ENCODE results near the gene FAM131B.
A peak's percentile ranks its signal among the peaks of the same experiment; 100 is the strongest.

FAM131B gene

GRCh38 chr7:143382126-143382790 is 19.7 kb upstream of the FAM131B start:
- DNase-seq, result no peak

GRCh38 chr7:143381427-143382125 is 19.1 kb upstream of the FAM131B start:
- no peak for DNase-seq

DNA sequence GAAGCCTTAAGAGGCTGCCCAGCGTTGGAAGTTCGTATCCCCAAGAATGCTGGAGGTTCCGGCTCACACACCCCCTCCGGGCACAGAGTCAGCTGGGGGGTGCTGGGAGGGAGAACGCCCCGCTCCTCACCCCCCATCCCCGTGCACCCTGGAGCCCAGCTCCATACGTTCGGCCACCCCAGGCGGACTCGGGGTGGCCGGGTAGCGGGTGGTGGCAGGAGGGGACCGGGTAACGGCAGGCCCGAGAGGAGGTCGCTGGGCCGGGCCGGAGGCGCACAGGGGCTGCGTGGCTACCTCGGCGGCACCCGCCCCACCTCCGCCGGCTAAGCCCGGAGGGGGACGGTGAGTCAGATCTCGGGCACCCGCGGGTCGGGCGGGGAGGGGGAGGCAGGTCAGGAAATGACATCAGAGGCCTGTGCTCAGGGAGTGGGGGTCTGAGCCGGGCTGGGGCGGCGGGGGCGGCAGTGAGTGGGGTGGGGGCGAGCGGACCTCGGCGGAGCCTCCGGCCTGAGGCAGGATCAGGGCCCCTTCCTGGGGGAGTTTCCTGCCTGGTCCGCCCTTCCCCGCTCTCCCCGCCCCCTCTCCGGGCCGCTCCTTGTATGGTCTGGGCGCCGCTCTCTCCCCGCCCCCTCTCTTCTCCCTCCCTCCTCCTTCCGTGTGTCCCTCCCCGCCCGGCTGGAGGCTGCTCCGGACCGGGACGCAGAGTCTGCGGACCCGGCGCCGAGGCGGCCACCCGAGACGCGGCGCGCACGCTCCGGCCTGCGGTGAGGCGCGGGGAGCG is 18.3 kb upstream of the FAM131B start, which contains the start of gene ZYX:
ZYX (plus strand) TSS at position 700 of the 781 bp plus-strand sequence. CDS start 227 bp downstream, outside the sequence.
- peak; percentile 92 to 96 for DNase-seq

DNA sequence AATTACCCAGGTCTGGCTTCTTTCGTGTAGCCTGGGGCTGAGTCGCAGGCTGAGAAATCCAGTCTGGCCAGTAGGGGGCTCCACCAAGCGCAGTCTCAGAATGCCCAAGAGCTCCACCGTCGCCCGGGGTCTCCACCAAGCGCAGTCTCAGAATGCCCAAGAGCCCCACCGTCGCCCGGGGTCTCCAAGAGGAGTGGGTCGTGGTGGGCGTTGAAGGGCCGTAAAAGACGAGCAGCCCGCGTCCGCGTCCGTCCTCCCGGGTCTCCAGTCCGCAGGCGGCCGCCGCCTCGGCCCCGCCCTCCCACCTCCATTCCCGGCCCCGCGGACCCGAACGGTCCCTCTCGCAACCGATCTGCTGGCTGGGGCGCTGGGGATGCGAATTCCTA is 17.7 kb upstream of the FAM131B start:
- DNase-seq, result peak; percentile 89 to 98

GRCh38 chr7:143379611-143380259 is 17.2 kb upstream of the FAM131B start:
- no peak for DNase-seq

- DNase-seq, result peak; percentile 66 to 78
Observed at GRCh38 chr7:143376396-143376795, 13.9 kb upstream of the FAM131B start.

- peak; percentile 77 to 87 for DNase-seq
Observed at GRCh38 chr7:143375298-143376034, 13.0 kb upstream of the FAM131B start.

- peak; percentile 44 to 68 for DNase-seq
Observed at GRCh38 chr7:143374561-143374960, 12.0 kb upstream of the FAM131B start.

- DNase-seq, result no peak
Observed at GRCh38 chr7:143373255-143373794, 10.8 kb upstream of the FAM131B start.

DNA sequence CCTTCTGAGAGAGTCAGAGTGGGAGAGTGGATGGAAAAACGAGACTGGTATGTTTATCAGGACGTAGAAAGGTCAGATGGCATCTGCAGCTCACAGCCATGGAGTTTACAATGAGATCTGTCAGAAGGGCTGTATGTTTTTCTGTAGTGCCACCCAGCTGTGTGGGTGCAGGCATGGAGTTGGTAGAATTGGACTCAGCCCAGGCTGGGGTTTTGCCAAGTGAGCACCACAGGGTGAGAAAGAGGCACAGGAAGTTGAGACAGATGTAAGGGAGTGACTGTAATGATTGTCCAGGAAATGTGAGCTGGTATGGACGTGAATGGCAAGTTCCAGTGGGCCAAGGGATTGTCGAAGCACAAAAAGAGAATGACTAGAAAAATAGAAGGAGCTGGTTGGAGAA is 9.6 kb upstream of the FAM131B start:
- DNase-seq, result peak; percentile 79 to 83

DNA sequence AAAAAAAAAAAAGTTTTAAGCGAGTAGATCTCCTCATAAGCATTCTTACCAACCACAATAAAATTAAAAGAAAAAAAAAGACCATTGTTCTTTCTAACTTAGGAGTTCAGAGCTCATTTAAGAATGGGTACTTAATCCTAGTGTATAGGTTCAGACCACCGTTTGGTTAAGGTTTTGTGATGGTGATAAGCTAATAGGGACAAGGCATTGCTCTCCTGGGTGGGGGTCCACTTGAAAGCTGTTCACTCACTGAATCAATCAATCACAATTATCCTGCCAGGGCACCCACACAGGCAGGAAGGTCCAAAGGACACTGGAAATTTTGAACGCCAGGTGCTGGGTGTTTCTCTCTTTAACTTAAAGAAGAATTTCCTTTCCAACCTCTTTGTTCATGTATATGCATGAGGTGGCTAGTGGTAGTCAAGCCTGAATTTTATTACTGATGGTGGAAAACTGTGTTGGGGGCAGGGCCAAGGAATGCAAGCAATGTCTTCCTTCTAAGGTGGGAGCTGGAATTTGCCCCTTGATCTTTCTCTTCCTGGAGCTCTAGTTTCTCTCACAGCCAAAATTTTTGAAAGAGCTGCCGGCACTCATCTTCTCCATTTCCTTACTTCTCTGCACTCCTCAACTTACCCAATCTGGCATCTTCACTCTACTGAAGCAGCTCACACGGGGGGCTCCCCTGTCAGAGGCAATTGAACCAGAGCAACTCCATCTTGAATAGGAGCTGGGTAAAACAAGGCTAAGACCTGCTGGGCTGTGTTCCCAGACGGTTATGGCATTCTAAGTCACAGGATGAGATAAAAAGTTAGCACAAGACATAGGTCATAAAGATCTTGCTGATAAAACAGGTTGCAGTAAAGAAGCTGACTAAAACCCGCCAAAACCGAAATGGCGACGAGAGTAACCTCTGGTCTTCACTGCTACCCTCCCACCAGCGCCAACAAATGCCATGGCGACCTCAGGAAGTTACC is 7.5 kb upstream of the FAM131B start:
- no peak for DNase-seq

- no peak for DNase-seq
Observed at GRCh38 chr7:143368387-143368786, 5.9 kb upstream of the FAM131B start.

DNA sequence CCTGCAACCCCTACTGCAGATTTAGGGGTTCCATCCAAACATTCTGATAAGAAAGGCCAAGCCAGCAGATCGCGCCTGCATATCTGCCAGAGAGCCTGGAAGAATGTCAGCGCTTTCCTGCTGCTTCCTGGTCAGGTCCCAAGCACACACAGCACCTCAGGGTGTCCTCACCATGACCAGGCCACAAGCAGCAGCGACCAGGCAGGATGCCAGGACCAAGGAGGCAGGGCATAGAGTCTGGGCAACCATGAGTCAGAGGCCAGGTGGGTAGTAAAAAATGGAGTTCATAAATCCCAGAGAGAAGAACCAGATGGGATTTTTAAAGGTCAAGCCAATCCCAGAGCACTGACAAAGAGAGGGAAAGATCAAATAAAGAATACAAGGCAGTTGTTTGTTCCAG is 5.5 kb upstream of the FAM131B start:
- no peak for DNase-seq

GRCh38 chr7:143363016-143363937 is 764 bp upstream of the FAM131B start:
- DNase-seq, result no peak

GRCh38 chr7:143361552-143362130 is 872 bp downstream of the FAM131B start:
- no peak for DNase-seq

- no peak for DNase-seq
Observed at GRCh38 chr7:143360788-143361551, 1.5 kb downstream of the FAM131B start.

DNA sequence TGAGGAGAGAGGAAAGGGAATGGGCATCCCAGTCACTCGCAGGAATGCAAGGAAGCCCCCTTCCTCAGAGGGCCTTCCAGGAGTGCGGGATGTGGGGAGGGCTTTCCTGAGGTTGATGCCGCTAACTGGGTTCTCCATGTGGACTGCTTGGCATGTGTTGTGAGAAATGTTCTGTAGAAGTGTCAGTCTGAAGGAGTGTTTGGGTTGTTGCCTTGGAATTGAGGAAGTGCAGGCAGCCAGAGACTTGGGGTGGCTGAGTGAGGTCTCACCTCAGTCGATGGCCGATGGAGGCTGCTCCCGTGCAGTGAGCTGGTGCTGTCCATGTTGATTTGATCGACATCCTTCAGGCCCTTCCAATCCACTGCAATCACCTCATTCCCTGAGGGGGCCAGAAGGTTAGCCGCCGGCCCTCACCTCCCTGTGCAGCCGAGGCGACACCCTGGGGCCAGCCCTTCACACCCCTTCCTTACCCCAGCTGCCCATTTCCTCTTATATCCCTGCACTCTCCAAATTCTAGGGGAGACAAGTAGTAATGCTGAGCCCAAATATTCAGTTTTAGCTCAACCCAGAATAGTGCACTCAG is 2.7 kb downstream of the FAM131B start:
- no peak for DNase-seq

- no peak for DNase-seq
Observed at GRCh38 chr7:143358626-143359025, 3.9 kb downstream of the FAM131B start.

Measured in inflammatory macrophage treated with lipopolysaccharide for 1 hour (primary cell).